ENCODE results near the gene EBF4. TPM values are rescaled to one million over a fixed set of nuclear protein-coding genes. Genes with fewer than 3 reads are reported as not detected.

The EBF4 gene
- total RNA-seq, 1 experiment from 2014 or later, result 11.4 TPM

DNA sequence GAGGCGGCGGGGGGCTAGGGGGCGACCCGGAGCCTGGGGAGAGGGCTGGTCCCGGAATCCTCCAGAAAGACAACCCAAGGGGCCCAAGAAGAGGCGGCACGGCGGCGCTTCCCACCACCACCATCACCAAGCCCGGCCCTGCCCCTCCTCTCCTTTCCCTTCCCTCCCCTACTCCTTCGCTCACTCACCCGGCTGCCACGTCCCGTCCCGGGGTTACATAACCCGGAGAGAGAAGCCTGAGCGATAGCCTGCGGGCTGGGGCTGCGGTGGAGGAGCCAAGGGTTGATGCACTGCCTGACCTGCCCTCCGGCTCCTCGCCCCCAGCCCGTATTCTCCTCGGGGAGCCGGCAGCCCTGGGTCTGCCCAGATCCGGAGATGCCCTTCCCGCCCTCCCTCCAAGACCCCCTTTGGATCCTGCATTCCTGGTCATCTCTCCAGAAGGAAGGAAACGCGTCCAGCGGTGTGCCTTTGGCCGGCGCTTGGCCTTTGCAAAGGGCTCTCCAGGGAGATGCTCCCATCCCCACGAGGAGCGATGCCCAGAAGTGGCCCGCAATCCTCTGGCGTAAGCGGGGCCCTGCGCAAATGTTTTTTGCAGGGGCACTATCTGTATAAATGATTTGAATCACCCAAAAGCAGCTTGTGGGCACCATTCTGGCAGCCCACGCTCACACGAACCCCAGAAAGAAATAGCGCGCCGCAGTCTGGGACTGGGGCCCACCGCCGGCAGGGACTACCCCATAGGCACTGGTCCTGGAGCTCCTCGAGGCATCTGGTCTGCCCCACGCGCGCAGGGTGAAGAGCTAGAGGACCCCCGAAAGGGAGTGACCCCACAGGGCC, 112.5 kb downstream of the EBF4 start:
- TF ChIP-seq ELF1 (IDR thresholded peaks at IDR 0.05; ENCODE audit: borderline replicate concordance, low read depth) (no peak), EZH2 (IDR thresholded peaks at IDR 0.05) (no peak), CBX3 (IDR thresholded peaks at IDR 0.05; ENCODE audit: low read depth) (no peak), CEBPB (IDR thresholded peaks at IDR 0.05; ENCODE audit: low read depth) (no peak), POLR2AphosphoS5 (IDR thresholded peaks at IDR 0.05; ENCODE audit: low read depth, low read length) (no peak), SRF (IDR thresholded peaks at IDR 0.05; ENCODE audit: low read depth) (no peak), EZH2phosphoT487 (IDR thresholded peaks at IDR 0.05; ENCODE audit: borderline replicate concordance) (no peak), FOSL1 (IDR thresholded peaks at IDR 0.05; ENCODE audit: low read depth) (no peak), SIN3A (IDR thresholded peaks at IDR 0.05; ENCODE audit: low read depth) (no peak)
- TF ChIP-seq, protein P1, sequence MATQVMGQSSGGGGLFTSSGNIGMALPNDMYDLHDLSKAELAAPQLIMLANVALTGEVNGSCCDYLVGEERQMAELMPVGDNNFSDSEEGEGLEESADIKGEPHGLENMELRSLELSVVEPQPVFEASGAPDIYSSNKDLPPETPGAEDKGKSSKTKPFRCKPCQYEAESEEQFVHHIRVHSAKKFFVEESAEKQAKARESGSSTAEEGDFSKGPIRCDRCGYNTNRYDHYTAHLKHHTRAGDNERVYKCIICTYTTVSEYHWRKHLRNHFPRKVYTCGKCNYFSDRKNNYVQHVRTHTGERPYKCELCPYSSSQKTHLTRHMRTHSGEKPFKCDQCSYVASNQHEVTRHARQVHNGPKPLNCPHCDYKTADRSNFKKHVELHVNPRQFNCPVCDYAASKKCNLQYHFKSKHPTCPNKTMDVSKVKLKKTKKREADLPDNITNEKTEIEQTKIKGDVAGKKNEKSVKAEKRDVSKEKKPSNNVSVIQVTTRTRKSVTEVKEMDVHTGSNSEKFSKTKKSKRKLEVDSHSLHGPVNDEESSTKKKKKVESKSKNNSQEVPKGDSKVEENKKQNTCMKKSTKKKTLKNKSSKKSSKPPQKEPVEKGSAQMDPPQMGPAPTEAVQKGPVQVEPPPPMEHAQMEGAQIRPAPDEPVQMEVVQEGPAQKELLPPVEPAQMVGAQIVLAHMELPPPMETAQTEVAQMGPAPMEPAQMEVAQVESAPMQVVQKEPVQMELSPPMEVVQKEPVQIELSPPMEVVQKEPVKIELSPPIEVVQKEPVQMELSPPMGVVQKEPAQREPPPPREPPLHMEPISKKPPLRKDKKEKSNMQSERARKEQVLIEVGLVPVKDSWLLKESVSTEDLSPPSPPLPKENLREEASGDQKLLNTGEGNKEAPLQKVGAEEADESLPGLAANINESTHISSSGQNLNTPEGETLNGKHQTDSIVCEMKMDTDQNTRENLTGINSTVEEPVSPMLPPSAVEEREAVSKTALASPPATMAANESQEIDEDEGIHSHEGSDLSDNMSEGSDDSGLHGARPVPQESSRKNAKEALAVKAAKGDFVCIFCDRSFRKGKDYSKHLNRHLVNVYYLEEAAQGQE (IDR thresholded peaks at IDR 0.05; ENCODE audit: low read depth), result no peak
- TF ChIP-seq, protein P2, sequence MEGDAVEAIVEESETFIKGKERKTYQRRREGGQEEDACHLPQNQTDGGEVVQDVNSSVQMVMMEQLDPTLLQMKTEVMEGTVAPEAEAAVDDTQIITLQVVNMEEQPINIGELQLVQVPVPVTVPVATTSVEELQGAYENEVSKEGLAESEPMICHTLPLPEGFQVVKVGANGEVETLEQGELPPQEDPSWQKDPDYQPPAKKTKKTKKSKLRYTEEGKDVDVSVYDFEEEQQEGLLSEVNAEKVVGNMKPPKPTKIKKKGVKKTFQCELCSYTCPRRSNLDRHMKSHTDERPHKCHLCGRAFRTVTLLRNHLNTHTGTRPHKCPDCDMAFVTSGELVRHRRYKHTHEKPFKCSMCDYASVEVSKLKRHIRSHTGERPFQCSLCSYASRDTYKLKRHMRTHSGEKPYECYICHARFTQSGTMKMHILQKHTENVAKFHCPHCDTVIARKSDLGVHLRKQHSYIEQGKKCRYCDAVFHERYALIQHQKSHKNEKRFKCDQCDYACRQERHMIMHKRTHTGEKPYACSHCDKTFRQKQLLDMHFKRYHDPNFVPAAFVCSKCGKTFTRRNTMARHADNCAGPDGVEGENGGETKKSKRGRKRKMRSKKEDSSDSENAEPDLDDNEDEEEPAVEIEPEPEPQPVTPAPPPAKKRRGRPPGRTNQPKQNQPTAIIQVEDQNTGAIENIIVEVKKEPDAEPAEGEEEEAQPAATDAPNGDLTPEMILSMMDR (IDR thresholded peaks at IDR 0.05 in 2 of 3, conservative IDR thresholded peaks at IDR 0.05 in 1 of 3; ENCODE audit: borderline replicate concordance in 1 of 3, insufficient read depth in 1 of 3, low read depth in 2 of 3, low read length in 2 of 3), result no peak
- TF ChIP-seq, protein P3, sequence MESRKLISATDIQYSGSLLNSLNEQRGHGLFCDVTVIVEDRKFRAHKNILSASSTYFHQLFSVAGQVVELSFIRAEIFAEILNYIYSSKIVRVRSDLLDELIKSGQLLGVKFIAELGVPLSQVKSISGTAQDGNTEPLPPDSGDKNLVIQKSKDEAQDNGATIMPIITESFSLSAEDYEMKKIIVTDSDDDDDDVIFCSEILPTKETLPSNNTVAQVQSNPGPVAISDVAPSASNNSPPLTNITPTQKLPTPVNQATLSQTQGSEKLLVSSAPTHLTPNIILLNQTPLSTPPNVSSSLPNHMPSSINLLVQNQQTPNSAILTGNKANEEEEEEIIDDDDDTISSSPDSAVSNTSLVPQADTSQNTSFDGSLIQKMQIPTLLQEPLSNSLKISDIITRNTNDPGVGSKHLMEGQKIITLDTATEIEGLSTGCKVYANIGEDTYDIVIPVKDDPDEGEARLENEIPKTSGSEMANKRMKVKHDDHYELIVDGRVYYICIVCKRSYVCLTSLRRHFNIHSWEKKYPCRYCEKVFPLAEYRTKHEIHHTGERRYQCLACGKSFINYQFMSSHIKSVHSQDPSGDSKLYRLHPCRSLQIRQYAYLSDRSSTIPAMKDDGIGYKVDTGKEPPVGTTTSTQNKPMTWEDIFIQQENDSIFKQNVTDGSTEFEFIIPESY (IDR thresholded peaks at IDR 0.05; ENCODE audit: extremely low read depth, insufficient replicate concordance, low read length), result no peak
- DNase-seq (ENCODE audit: low read depth, low spot score) (no peak), ATAC-seq (no peak)
- Histone ChIP-seq H3K4me1 (ENCODE audit: control insufficient read depth in 1 of 2, insufficient read depth in 2 of 2, low read length in 2 of 2) (peaks cover 3 to 5% of the 10 kb centered on the region in 2 experiments; a peak in 2 of 4 replicates), H4K20me1 (ENCODE audit: insufficient read depth) (no peaks in the 10 kb centered on the region), H3K36me3 (ENCODE audit: control insufficient read depth in 1 of 2, insufficient read depth in 2 of 2, low read length in 2 of 2) (no peaks in the 10 kb centered on the region), H3K9ac (ENCODE audit: low read length) (no peak overlapping the region), H3K4me3 (replicated peaks in 1 of 2; ENCODE audit: low read depth in 1 of 2, low read length in 2 of 2) (no peak overlapping the region), H3K9me3 (ENCODE audit: control insufficient read depth in 1 of 2, insufficient read depth in 1 of 2, low read depth in 1 of 2, low read length in 2 of 2) (no peaks in the 10 kb centered on the region), H2AFZ (ENCODE audit: low read depth, low read length, poor library complexity, severe bottlenecking) (no peak overlapping the region), H3K27ac (ENCODE audit: low read depth, low read length) (no peak overlapping the region), H3K79me2 (ENCODE audit: insufficient read depth, low read length) (no peaks in the 10 kb centered on the region), H3K9me2 (ENCODE audit: insufficient read depth) (no peaks in the 10 kb centered on the region), H3K27me3 (ENCODE audit: insufficient read depth, low read length) (peaks cover 4% of the 10 kb centered on the region; the same call in 1 of the 2 replicates), H3K4me2 (ENCODE audit: low read length) (no peak overlapping the region)
- CTCF ChIA-PET, result no interaction called here
- intact Hi-C loops (cut with micrococcal nuclease), result no loop called here
- POLR2A ChIA-PET, result no interaction called here
- no TSS peak for BruUV-seq (replicated peaks)
- RAD21 ChIA-PET (ENCODE audit: low non-redundant PET in 1 of 2, low total read pairs in 2 of 2, uncharacterized antibody in 2 of 2, unreplicated experiment in 2 of 2), result no interaction called here
